ENCODE measurements around the gene SCT.

SCT gene

DNA sequence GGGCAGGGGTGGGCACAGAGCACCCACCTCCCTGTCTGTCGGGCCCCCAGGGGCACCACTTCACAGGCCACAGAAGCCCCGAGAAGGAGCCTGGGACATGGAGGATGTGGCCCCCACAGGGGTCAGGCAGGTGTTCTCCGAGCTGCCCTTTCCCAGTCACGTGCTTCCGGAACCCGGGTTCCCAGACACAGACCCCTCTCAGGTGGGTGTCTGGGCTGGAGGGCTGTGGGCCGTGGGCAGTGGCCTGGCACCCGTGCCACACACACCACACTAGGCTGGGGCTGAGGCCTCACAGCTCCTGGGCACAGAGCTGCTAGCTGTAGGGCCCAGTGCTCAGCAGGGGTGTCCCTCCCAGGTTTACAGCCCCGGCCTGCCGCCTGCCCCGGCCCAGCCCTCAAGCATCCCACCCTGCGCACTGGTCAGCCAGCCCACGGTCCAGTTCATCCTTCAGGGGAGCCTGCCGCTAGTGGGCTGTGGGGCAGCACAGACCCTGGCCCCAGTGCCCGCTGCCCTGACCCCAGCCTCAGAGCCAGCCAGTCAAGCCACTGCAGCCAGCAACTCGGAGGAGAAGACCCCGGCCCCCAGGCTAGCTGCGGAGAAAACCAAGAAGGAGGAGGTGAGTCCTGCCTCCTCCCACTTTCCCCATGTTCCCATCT lies 16.7 kb downstream of the SCT start:
- DNase-seq (ENCODE audit: low spot score), result no peak

DNA sequence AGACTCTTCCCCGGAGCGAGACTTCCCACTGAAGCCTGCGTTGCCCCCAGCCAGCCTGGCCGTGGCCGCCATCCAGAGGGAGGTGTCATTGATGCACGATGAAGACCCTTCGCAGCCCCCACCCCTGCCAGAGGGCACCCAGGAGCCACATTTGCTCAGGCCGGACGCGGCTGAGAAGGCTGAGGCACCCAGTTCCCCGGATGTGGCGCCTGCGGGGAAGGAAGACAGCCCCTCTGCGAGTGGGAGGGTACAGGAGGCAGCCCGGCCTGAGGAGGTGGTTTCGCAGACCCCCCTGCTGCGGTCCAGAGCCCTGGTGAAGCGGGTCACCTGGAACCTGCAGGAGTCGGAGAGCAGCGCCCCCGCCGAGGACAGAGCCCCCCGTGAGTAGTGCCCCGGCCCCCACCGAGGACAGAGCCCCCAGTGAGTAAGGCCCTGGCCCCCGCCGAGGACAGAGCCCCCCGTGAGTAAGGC lies 17.6 kb downstream of the SCT start:
- DNase-seq (ENCODE audit: low spot score), result no peak

DNA sequence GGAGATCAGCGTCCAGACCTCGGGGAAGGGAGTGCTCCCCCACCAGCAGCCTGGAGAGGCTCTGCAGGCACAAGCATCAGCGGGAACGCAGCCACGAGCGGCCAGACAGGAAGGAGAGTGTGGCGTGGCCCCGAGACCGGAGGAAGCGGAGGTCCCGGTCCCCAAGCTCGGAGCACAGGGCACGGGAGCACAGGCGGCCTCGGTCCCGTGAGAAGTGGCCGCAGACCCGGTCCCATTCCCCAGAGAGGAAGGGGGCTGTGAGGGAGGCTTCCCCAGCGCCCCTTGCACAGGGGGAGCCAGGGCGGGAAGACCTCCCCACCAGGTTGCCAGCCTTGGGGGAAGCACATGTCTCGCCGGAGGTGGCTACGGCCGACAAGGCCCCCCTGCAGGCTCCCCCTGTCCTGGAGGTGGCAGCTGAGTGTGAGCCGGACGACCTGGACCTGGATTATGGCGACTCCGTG lies 18.2 kb downstream of the SCT start:
- no peak for DNase-seq (ENCODE audit: low spot score)

DNA sequence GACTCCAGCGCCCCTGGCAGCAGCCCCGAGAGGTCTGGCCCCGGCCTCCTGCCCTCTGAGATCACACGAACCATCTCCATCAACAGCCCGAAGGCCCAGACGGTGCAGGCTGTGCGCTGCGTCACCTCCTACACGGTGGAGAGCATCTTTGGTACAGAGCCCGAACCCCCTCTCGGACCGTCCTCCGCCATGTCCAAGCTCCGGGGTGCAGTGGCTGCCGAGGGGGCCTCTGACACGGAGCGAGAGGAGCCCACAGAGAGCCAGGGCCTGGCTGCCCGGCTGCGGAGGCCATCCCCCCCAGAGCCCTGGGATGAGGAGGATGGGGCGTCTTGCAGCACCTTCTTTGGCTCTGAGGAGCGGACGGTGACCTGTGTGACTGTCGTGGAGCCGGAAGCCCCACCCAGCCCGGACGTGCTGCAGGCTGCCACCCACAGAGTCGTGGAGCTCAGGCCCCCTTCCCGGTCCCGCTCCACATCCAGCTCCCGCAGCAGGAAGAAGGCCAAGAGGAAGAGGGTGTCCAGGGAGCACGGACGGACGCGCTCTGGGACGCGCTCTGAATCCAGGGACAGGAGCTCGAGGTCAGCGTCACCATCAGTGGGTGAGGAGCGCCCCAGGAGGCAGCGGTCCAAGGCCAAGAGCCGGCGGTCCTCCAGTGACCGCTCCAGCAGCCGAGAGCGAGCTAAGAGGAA lies 18.9 kb downstream of the SCT start:
- no peak for DNase-seq (ENCODE audit: low spot score)

DNA sequence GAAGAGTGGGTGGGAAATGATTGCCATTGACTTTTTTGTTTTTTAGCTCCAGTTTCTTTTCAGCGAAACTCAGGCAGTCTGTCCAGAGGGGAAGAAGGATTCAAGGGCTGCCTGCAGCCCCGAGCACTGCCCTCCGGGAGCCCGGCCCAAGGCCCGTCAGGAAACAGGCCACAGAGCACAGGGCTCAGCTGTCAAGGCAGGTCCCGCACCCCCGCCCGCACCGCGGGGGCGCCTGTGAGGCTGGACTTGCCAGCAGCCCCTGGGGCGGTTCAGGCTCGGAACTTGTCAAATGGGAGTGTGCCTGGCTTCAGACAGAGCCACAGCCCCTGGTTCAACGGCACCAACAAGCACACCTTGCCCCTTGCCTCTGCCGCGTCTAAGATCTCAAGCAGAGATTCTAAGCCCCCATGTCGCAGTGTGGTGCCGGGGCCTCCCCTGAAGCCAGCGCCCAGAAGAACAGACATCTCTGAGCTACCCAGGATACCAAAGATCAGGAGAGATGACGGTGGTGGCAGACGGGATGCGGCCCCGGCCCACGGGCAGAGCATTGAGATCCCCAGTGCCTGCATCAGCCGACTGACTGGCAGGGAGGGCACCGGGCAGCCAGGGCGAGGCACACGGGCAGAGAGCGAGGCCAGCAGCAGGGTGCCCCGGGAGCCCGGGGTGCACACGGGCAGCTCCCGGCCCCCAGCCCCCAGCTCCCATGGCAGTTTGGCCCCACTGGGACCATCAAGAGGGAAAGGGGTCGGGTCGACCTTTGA lies 19.8 kb downstream of the SCT start:
- no peak for DNase-seq (ENCODE audit: low spot score)

DNA sequence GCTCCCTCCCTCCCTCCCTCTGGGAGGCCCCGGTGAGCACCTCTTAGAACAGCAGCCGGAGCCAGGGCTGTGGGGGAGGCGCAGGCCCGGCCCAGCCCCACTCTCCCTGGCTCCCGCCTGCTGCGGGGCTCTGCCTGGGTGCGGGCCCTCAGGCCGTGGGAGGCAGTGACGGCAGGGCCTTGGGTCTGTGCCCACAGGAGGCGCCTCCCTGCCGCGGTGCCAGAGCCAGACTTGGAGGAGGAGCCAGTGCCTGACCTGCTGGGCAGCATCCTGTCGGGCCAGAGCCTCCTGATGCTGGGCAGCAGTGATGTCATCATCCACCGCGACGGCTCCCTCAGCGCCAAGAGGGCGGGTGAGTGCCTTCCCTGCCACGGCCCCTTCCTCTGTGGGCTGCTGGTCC lies 20.7 kb downstream of the SCT start:
- DNase-seq (ENCODE audit: low spot score), result no peak

DNA sequence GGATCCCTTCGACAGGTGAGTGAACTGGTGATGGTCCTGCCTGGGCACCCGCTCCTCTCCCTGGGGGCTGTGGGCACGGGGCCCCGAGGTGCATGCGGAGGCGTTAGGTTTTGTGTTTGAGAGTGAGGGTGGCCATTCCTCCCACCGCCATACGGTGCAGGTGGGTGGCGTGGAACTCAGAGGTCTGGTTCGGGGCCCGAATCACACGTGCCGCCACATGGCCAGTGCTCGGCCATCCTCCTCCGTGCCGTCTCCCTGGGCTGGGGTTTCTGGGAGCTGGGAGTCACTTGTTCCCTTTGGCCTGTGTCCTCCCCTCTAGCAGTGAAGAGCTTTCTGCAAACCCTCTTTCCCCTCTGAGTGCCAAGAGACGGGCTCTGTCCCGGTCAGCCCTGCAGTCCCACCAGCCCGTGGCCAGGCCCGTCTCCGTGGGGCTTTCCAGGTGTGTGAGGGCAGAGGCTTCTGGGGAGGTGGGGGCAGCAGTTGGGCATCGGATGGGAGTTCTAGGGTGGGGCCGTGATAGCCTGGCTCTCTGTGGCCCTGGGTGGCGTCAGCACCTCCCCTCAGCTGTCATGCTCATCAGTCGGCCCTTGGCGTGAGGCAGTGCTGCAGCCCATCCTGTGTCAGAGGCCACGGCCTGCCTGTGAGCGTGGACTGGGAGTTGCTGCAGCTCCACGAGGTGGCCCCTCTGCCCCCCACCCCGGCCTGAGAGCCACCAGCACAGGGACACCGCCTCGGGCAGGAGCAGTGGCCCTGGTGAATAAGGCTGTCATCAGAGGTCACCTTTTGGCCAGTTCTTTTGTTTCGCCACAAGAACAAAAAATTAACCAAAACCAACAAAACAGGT lies 21.5 kb downstream of the SCT start:
- no peak for DNase-seq (ENCODE audit: low spot score)

DNA sequence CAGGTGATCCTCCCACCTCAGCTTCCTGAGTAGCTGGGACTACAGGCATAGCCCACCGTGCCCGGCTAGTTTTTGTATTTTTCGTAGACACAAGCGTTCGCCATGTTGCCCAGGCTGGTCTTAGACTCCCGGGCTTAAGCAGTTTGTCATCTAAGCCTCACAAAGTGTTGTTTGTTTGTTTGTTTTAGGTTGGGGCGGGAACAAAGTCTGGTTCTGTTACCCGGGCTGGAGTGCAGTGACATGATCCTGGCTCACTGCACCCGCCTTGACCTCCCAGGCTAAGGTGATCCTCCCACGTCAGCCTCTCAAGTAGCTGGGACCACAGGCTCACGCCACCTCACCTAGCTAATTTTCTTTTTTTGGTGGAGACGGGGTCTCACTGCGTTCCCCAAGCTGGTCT lies 23.8 kb downstream of the SCT start:
- no peak for DNase-seq (ENCODE audit: low spot score)

DNA sequence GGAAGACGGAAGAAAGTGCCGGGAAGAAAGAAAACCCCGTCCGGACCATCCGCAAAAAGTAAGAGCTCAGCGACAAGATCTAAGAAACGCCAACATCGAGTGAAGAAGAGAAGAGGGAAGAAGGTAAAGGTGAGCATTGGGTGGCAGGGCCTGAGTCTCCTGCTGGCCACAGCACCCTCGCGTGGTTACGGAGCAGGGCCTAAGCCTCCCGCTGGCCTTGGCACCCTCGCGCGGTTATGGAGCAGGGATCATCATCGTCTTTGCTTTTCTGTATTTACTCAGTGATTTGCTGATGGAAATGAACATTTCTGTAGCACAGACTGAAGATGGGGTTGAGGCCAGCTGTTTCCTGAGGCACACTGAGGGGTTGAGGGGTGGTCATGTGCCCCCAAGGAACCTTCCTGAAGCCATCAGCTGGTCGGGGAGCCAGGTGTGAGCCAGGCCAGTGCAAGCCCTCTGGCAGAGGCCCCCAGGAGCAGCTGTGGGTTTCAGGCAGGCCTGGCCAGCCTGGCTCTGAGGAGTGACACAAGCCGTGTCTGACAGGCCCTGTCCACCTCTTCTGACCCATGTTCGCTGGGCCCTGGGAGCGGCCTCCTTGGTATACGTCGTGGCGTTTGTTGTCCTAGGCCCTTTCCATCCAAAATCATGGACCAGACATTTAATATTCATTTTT lies 25.3 kb downstream of the SCT start:
- DNase-seq (ENCODE audit: low spot score), result no peak

DNA sequence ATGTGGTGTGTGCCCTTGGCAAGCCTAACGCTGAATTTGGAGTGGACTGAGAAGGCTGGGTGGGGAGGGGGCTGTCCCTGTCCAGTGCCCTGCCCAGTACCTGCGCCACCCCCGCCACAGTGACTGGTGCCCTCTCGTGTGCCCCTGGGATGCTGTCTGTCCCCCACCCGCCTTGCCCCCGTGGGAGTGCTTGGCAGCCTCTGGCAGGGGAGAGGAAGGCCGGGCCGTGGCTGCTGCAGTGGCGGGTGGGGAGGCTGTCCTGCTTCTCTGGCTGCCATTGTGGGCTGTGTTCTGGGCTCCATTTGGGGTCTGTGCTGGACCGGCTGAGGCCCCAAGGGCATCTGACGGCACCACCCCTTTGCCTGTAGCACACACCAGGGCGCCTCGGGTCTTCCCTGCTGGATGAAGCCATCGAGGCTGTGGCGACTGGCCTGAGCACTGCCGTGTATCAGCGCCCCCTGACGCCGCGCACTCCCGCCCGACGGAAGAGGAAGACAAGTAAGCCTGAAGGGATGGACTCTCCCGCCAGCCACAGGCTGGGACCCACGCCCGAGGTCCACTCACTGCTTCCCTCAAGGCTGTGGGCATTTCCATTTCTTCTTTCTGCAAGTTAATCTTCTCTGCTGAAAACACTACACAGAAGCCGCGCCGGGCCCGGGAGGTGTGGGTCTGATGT lies 28.8 kb downstream of the SCT start:
- no peak for DNase-seq (ENCODE audit: low spot score)

DNA sequence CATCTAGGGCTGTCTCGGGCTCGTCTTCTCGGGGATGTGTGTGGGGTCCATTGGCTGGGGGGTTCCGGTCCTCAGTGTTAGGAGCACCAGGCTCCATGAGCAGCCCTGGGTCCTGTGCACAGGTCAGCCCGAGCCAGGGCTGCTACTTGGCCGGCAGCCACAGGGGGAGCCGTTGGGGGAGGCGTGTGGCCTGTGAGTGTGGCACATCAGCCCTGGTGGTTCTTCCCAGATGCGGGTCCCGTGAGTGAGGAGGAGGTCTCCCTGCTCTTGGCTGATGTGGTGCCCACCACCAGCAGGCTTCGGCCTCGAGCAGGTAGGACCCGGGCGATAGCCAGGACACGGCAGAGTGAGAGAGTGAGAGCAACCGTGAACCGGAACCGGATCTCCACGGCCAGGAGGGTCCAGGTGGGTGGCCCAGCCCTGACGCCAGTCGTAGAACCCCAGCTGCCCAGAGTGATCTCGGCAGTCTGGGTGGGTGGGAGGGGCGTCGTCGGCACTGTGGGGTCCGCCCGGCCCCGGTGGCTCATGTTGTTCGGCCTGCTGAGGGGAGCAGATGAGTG lies 29.7 kb downstream of the SCT start:
- no peak for DNase-seq (ENCODE audit: low spot score)

DNA sequence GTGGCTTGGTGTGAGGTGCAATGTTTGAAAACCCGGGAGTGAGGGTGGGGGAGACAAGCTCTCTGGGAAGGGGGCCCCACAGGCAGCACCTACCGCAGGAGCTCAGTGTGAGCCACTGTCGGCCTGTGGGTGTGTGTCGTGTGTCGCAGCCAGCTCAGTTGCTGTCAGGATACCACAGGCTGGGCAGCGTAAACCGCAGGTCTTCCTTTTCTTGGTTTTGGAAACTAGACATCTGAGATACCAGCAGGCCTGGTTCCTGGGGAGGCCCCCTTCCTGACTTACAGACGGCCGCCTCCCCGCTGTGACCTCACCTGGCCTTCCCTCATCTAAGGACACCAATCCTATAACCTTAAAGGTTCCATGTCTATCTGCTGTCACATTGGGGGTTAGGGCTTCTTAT lies 30.6 kb downstream of the SCT start:
- no peak for DNase-seq (ENCODE audit: low spot score)

DNA sequence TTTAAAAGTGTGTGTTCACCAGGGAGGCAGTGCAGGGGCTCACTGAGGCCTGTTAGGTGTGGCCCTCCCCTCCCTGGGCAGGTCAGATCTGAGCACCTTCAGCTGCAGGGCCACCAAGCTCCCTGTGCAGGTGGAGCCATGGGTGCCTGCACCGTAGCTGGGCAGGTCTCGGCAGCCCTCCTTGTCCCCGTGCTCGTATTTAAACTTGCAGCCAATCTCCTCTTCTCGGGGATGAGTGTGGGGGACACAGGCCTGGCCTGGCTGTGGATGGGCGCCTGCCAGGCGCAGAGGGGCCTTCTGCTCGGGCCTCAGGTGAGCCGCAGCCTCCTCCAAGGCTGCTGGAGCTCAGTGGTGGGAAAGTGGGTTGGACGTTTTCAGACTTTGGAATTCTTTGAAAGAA lies 31.6 kb downstream of the SCT start:
- no peak for DNase-seq (ENCODE audit: low spot score)

DNA sequence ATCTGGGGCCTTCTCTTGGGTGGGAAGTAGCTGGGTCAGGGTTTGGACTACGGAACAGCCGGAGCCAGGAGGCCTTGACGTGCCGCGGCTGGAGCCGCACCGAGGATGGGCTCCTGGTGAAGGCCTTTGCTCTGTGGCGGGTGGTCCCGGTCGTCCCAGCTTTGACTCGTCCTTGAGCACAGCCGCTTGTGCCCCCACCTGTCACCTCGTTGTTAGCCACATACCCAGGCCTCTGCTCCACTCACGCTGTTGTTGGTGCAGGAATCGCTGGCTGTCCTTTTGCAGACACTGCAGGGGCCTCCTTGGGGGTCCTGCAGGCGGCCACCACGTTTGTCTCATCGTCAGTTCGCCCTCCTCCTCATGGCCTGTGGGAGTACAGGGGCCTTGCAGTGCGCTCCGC lies 33.6 kb downstream of the SCT start:
- no peak for DNase-seq (ENCODE audit: low spot score)

DNA sequence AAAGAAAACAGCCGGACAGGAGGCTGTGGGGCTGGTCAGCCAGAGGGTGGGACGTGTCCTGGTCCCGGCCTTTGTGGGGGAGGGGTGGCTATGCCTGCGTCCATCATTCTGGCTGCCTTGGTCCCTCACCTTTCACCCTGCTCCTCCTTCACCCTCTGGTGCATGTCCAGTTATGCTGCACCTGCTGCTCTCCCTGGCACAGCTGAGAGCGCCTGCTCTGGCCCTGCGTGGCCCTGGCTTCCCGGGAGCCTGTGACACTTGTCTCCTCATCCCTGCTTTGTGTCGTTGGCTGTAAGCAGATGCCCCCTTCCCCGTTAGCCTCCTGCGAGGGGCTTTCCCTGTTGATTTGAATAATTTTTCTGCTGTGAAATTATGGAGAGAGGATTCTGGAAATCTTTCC lies 34.1 kb downstream of the SCT start:
- DNase-seq (ENCODE audit: low spot score), result no peak

DNA sequence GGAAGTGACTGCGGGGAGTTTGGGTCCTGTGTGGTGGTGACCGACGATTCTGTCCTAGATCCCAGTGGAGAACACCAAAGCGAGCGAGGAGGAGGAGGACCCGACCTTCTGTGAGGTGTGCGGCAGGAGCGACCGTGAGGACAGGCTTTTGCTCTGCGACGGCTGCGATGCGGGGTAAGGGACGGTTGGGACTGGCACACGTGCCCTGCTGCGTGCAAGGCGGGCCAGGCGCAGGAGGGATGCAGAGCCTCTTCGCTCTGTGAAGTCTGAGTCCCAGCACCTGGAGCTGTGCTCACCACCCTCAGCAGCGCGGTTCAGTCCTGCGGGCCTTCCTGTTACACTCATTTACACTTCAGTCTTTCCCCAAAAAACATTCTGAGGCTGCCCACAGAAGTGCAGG lies 34.5 kb downstream of the SCT start:
- DNase-seq (ENCODE audit: low spot score), result no peak

DNA sequence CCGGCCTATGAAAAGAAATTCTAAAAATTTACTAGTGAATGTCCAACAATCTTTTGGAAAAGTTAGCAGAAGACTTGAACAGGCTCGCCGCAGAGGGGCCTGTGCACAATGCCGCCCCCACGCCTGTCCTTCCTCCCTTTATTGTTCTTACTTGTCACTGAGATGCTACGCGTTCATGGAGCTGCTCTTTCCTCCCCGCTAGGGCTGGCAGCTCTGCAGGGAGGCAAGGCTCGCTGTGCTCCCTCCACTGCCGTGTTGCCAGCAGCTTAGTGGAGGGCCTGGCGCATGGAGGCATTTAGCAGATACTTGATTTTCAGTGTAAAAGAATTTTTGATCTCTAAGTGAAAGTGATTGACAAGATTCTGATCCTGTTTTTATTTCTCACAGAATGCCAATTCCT lies 36.0 kb downstream of the SCT start:
- DNase-seq (ENCODE audit: low spot score), result no peak

DNA sequence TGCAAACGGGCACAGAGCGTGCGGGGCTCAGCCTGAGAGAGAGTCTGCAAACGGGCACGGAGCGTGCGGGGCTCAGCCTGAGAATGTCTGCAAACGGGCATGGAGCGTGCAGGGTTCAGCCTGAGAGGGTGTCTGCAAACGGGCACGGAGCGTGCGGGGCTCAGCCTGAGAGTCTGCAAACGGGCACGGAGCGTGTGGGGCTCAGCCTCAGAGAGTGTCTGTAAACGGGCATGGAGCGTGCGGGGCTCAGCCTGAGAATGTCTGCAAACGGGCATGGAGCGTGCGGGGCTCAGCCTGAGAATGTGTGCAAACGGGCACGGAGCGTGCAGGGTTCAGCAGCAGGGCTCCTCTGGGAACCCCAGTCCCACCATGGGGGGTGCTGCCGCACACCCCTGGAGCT lies 37.2 kb downstream of the SCT start:
- DNase-seq (ENCODE audit: low spot score), result no peak

DNA sequence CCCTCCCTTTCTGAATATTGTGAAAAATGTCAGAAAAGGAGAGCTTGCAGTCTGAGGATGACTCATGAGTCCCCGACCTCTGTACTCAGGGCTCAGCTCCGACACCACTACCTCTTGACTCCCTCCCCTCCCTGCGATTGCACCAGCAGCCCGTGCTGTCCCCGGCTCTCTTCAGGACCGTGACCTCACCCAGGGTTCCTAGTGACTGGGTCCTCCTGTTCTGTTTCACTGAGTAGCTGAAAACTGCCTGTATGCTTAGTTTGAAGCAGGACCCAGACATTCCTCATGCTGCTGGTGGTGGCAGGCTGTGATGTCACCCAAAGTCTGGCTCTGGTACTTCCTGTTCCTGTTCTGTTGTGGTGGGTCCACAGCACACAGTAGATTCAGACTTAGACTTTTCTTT lies 39.0 kb downstream of the SCT start:
- DNase-seq (ENCODE audit: low spot score), result no peak

DNA sequence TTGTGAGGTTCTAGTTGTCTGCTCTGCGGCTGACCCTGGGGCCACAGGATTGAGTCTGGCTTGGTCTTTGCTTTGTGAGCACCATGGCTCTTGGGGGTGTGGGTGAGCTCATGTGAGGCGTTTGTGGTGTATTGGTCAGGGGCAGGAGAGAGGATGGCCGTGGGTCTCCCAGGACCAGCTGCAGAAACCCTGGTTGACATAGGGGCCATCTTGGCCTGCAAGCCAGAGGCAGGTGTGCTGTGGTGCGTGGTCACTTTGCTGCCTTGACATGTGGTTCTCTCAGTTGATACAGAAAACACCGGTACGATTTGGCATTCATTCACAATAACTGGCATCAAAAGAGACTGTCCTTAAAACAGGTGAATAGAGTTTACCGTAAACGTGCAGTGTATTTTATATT lies 39.4 kb downstream of the SCT start:
- DNase-seq (ENCODE audit: low spot score), result no peak
